Stimulated activated CD8-positive, alpha-beta memory T cell treated with anti-CD3 and anti-CD28 coated beads, Interleukin-2, amount 100 ng/mL, for 1 hour (primary cell): ENCODE measurements around the gene EPB41L1.
"Not testable (repeated sequence)": the region's sequence is repeated elsewhere in the genome, so short reads cannot be mapped to it uniquely, and the experiment has no call there.

Experiments used
- DNase-seq, 2 donors: peaks; one replicate each; pipeline ENCODE4 v3.0.0-alpha.2; 2020; ENCODE audit warnings: low read depth in 2 of 2

EPB41L1 gene

GRCh38 chr20:36126836-36127527 is 27.6 kb upstream of the EPB41L1 start:
- DNase-seq, result no peak

DNA sequence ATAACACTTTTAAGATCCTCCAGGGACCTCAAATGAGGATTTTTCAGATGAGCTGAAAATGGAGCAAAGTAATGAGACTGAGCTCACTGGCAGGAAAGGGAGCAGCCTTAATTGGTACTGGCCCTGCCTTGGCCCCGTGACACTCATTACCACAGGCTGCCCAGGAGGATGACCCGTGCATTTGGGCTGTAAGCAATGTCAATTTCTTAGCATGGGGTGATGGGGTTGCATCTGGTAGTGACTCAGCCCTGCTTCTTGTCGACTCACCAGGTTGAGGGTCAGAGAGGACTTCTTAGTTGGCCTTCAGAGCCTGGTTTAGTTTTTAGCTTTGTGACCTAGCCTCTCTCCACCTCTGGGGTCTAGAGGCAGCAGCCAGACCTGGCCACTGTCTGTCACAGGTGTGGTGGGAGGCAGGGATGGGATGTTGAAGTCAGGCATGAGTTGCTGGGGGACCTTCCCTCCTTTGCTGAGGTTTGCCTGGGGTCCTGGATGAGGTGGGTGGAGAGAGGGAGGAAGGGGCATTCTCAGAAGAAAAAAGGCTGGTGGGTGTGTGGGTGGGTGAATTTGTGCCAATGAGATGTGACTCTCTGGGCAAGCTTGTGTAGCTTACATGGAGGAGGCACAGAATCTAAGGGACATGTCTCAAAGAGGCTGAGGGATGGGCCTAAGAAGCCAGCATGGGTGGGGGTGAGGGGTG is 25.9 kb upstream of the EPB41L1 start:
- DNase-seq, result no peak

GRCh38 chr20:36129160-36129543 is 25.4 kb upstream of the EPB41L1 start:
- DNase-seq, result no peak

GRCh38 chr20:36130390-36130789 is 24.1 kb upstream of the EPB41L1 start:
- DNase-seq, result no peak

- DNase-seq, result no peak
Observed at GRCh38 chr20:36132802-36133211, 21.7 kb upstream of the EPB41L1 start.

- no peak for DNase-seq
Observed at GRCh38 chr20:36133821-36134220, 20.7 kb upstream of the EPB41L1 start.

- DNase-seq, result no peak
Observed at GRCh38 chr20:36135159-36135558, 19.4 kb upstream of the EPB41L1 start.

GRCh38 chr20:36135821-36136220 is 18.7 kb upstream of the EPB41L1 start:
- DNase-seq, result no peak

DNA sequence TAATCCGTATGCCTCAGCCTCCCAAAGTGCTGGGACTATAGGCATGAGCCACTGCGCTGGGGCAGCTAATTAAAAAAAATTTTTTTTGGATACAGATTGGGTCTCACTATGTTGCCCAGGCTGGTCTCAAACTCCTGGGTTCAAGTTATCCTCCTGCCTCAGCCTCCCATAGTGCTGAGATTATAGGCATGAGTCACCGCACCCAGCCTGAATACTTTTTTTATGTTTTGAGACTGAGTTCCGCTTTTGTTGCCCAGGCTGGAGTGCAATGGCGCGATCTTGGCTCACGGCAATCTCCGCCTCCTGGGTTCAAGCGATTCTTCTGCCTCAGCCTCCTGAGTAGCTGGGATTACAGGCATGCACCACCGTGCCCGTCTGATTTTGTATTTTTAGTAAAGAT is 17.2 kb upstream of the EPB41L1 start:
- DNase-seq, result not testable (repeated sequence)

DNA sequence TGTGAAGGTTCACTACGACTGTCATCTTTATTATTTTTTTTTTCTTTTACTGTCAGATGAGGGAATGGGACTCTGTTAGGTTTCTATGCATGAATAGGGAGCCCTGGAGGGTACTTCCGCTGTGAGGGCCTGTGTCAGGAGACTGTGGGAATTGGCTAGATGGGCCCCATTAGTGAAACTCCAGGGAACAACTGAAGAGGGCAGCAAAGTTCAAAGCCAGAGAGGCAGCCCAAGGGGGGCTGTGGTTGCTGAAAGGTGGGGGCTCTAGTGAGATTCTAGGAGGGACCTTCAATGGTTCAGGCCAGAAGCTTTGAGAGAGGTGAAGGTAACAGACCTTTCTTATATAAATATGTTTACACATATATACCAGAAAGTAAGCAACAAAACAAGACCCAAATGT is 13.2 kb upstream of the EPB41L1 start:
- DNase-seq, result no peak

- no peak for DNase-seq
Observed at GRCh38 chr20:36144336-36144735, 10.2 kb upstream of the EPB41L1 start.

GRCh38 chr20:36145877-36146707 is 8.4 kb upstream of the EPB41L1 start:
- no peak for DNase-seq

DNA sequence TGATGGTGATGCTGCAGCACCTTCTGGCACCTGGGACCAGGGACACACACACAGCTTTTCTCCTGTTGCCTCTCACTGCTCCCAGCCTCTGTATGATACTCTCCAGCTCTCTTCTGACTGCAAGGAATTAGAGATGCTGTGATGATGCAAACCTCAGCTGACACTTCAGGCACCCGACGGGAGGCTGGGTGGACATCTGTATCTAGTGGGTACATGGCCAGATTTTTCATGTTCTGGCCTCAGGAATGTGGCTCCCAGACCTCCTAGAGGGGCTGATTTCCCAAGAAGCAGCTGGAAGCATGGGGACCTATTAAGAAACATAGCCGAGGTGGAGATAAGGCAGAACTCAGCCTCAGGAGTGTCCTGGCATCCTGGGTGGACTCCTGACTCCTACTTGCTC is 6.8 kb upstream of the EPB41L1 start:
- DNase-seq, result no peak

- DNase-seq, result no peak
Observed at GRCh38 chr20:36148439-36148838, 6.1 kb upstream of the EPB41L1 start.

GRCh38 chr20:36149012-36149411 is 5.5 kb upstream of the EPB41L1 start:
- no peak for DNase-seq

DNA sequence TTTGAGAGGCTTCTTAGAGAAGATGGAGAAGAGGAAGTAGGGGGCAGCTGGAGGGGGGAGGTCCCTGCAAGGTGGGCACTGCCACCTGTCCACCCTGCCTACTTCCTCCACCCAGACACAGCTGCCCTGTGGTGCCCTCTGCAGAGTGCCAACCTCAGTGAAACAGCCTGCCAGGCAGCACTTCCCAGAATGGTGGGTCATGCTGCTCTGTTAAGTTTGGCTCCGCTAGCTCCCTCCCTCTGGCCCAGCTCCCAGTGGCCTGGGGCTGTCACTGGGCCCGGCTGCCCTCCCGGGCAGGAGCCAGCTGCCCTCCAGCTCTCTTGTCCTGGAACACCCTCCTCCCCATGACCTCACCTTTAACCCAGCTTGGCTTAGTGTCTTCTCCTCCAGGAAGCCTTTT is 5.1 kb upstream of the EPB41L1 start:
- DNase-seq, result no peak

- no peak for DNase-seq
Observed at GRCh38 chr20:36150489-36150846, 4.1 kb upstream of the EPB41L1 start.

GRCh38 chr20:36150847-36151539 is 3.5 kb upstream of the EPB41L1 start:
- DNase-seq, result no peak

DNA sequence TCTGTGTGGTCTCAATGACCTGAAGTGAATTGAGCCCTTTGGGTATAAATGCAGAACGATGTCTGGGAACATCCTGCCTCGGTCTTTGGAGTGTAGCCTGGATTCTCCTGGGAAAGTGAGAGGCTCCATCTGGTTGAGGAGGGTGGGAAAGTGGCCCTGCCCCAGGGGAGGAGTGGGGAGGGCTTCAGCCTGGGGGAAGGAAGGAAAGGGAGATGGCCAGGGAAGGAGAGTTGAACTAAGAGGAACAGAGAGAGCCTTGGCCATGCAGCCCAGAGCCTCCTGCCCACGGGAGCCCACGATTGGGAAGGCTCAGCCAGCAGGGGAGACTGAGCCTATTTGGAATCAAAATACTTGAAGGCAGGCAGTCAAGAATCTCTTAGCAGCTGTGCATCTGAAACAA is 2.3 kb upstream of the EPB41L1 start:
- no peak for DNase-seq

DNA sequence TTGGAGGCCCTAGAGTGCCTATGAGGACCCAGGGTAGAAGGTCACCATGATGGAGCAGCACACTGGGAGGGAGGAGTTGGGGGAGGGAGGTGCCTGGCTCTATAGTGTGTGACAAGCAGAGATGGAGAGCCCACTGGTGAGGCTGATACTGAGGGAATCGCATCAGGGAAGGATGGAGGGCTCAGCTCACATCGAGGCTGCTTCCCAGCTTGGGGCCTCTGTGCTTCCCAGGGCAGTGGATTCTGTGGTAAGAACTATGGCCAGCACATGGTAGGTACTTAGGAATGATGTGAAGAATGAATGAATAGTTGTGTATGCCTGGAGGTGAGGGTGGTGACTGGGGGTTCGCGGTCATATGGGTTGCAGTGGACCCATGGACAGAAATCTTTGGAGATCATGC is 1.3 kb upstream of the EPB41L1 start:
- DNase-seq, result no peak

DNA sequence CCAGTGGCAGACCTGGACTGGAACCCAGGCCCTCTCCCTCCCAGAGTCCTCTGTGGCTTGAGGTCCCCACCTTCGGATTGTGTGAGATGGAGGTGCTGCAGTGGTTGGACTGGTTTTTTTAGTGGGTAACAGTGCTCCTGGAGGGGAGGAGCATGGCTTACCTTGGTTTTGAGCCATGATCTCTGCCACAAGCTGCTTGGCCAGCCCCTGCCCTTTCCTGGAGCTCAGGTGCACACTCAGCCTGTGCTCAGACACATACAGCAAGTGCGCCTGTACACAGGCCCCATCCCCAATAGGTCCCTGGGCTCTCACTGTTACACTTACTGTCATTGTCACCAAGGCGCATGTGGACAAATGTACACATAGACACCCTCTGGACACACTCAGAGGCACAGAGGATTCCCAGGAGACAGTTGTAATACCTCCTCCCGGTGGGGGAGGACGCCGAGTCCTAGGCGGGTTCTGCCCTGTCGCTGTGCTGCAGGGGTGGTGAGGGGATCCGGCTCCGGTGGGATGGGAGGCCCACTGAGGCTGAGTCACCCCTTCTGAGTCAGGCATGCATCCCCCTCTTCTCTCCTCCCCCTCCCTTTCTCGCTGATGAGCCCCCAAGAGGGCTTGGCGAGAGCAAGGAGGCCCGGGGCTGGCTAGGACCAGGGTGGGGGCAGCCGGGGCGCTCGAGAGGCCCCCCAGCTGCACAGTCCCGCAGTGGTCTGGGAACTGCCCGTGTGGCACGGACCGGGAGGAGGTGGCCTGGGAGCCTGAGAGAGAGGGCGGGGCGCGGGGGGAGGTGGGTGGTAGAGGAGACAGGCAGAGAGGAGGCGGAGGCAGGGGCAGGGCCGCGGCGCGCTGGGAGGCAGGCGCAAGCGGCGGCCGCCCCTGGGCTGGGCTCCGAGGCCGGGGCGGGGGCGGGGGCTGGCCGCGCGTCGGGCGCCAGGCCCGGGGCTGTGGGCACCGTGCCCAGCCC is 522 bp upstream of the EPB41L1 start:
- DNase-seq, result no peak
